Endothelial cell of umbilical vein (primary cell): ENCODE data around the gene EVC2. TPM values are rescaled to one million over a fixed set of nuclear protein-coding genes. Genes with fewer than 3 reads are reported as not detected.

Experiments used
- BruUV-seq: library from RNA; stranded (reverse); fragments of 400-500 nt; replicated peaks from 2 replicates; lab custom pipeline; 2021; lab: Mats Ljungman, UMichigan
- CTCF ChIA-PET: fragments of 300-600, 350-600 bp; sonication (Branson Sonifier 250); formaldehyde crosslinking; loops from one replicate; lab custom pipeline; 2021; ENCODE audit warnings: antibody characterized with exemption, inconsistent platforms; lab: Charles Lee
- POLR2A ChIA-PET: fragments of 300-600, 350-600 bp; sonication (Branson Sonifier 250); formaldehyde crosslinking; loops from one replicate; lab custom pipeline; 2021; ENCODE audit warnings: antibody characterized with exemption, inconsistent platforms; lab: Charles Lee
- DNase-seq: peaks from one replicate; pipeline ENCODE4 v3.0.0-alpha.2; 2011; ENCODE audit warnings: low read depth, low spot score
- FAIRE-seq: peaks from 2 replicates; lab custom pipeline; 2011; peaks lifted over from hg19 to GRCh38; lab: Jason Lieb, UNC
- H2AFZ ChIP-seq: 2 replicates; pipeline ENCODE4 v1.6.0; 2012; ENCODE audit warnings: low read depth, low read length, control low read depth, inconsistent platforms
- H3K27ac ChIP-seq: 2 replicates; pipeline ENCODE4 v1.5.1; 2011; ENCODE audit warnings: low read depth, mild to moderate bottlenecking, control low read depth, low read length, moderate library complexity; ENCODE audit not compliant: insufficient read depth
- H3K27me3 ChIP-seq, 2 experiments: 2 replicates each; pipeline versions ENCODE4 v1.6.0 to v1.6.1; 2011; ENCODE audit warnings: low read length in 2 of 2, mixed read lengths in 1 of 2; ENCODE audit not compliant: control insufficient read depth in 2 of 2, insufficient read depth in 2 of 2
- H3K36me3 ChIP-seq, 2 experiments: 2 replicates in 1 of 2; 3 replicates in 1 of 2; pipeline ENCODE4 v1.5.1; 2011; ENCODE audit warnings: low read length in 2 of 2, mild to moderate bottlenecking in 1 of 2, moderate library complexity in 1 of 2; ENCODE audit not compliant: control insufficient read depth in 2 of 2, insufficient read depth in 2 of 2; ENCODE audit errors: extremely low read depth in 1 of 2
- H3K4me1 ChIP-seq: 3 replicates; pipeline ENCODE4 v1.5.1; 2011; ENCODE audit warnings: mild to moderate bottlenecking, low read length; ENCODE audit not compliant: control insufficient read depth, insufficient read depth; ENCODE audit errors: extremely low read depth
- H3K4me2 ChIP-seq: 2 replicates; pipeline ENCODE4 v1.6.1; 2011; ENCODE audit warnings: low read length, control low read depth, mixed read lengths; ENCODE audit not compliant: insufficient read depth
- H3K4me3 ChIP-seq, 3 experiments: fragments of 200-600 bp in 1 of 3; sonication (generic), shearing (Covaris generic) in 1 of 3; replicated peaks in 1 of 3; 2 replicates each; pipeline ENCODE4 v1.5.1; 2011 to 2016; ENCODE audit warnings: control low read depth in 3 of 3, low read length in 3 of 3, mild to moderate bottlenecking in 2 of 3, inconsistent platforms in 1 of 3, low read depth in 1 of 3, moderate library complexity in 1 of 3; ENCODE audit not compliant: insufficient read depth in 1 of 3
- H3K79me2 ChIP-seq: 2 replicates; pipeline ENCODE4 v1.6.0; 2012; ENCODE audit warnings: low read length, inconsistent platforms; ENCODE audit not compliant: control insufficient read depth, insufficient read depth
- H3K9ac ChIP-seq: replicated peaks from 2 replicates; pipeline ENCODE3; 2011; ENCODE audit warnings: low read length, control low read depth; ENCODE audit not compliant: insufficient read depth; ENCODE audit errors: extremely low read depth
- H3K9me1 ChIP-seq: replicated peaks from 3 replicates; pipeline ENCODE4 v1.6.0; 2011; ENCODE audit warnings: mild to moderate bottlenecking, low read length; ENCODE audit not compliant: control insufficient read depth, insufficient read depth; ENCODE audit errors: extremely low read depth
- H3K9me3 ChIP-seq: replicated peaks from 2 replicates; pipeline ENCODE4 v1.5.1; 2012; ENCODE audit warnings: low read length, inconsistent platforms; ENCODE audit not compliant: control insufficient read depth, insufficient read depth
- H4K20me1 ChIP-seq: replicated peaks from 2 replicates; pipeline ENCODE3; 2011; ENCODE audit warnings: mild to moderate bottlenecking, low read length; ENCODE audit not compliant: control insufficient read depth, insufficient read depth; ENCODE audit errors: extremely low read depth
- CTCF ChIP-seq, 2 donors: IDR thresholded peaks; 1 replicate in 1 of 2; 2 replicates in 1 of 2; pipeline ENCODE4 v1.5.1; 2011; ENCODE audit warnings: low read length in 2 of 2, mild to moderate bottlenecking in 2 of 2, moderate library complexity in 2 of 2, control low read depth in 1 of 2, inconsistent platforms in 1 of 2, low read depth in 1 of 2; ENCODE audit not compliant: insufficient read depth in 1 of 2; ENCODE audit errors: extremely low read depth in 1 of 2
- EZH2 ChIP-seq: IDR thresholded peaks from 2 replicates; pipeline ENCODE4 v1.6.1; 2012; ENCODE audit warnings: borderline replicate concordance, low read depth, mild to moderate bottlenecking, moderate library complexity, low read length, inconsistent platforms; ENCODE audit not compliant: severe bottlenecking
- FOS ChIP-seq: IDR thresholded peaks from 2 replicates; pipeline ENCODE4 v1.6.1; 2011; ENCODE audit warnings: mild to moderate bottlenecking, low read length, moderate library complexity, borderline replicate concordance; ENCODE audit not compliant: insufficient read depth
- GATA2 ChIP-seq: IDR thresholded peaks from 2 replicates; pipeline ENCODE4 v1.7.0; 2011; ENCODE audit warnings: low read depth, mild to moderate bottlenecking, moderate library complexity, mixed read lengths, low read length; ENCODE audit not compliant: insufficient read length, insufficient read depth
- JUN ChIP-seq: IDR thresholded peaks from 2 replicates; pipeline ENCODE4 v1.6.1; 2011; ENCODE audit warnings: borderline replicate concordance, low read depth; ENCODE audit not compliant: insufficient read length, insufficient read depth
- POLR2A ChIP-seq: IDR thresholded peaks from 2 replicates; pipeline ENCODE4 v1.6.1; 2012; ENCODE audit warnings: low read depth, mild to moderate bottlenecking, control low read depth, low read length
- dilution Hi-C: fragments of 300-500 bp; cut with MboI; formaldehyde crosslinking; loops from one replicate; pipeline ENCODE4 v1.15.0; 2019; ENCODE audit warnings: low sequenced_read_pairs; ENCODE audit not compliant: extremely low pct_ligation_motif_present
- intact Hi-C: fragments of 100-400 bp; cut with micrococcal nuclease; formaldehyde crosslinking; loops from one replicate; pipeline ENCODE4 v1.10.0; 2022
- polyA plus RNA-seq, 4 experiments: library from polyadenylated mRNA; depleted of rRNA in 3 of 4; stranded (reverse) in 3 of 4; unstranded in 1 of 4; fragments of >200 nt; gene quantifications; 2 replicates each; pipeline versions ENCODE4 v1.2.1 to v1.2.3, GENCODE V29; 2011 to 2012; ENCODE audit warnings: missing spikeins in 1 of 4
- total RNA-seq: library from RNA; stranded (reverse); gene quantifications from 2 replicates; pipeline ENCODE4 v1.2.3, GENCODE V29; 2021

EVC2 gene
- total and polyA plus RNA-seq, 2 donors (not counting 3 experiments of a cell fraction or from before 2014, with no cell fraction given), result 1.7 to 8.8 TPM

DNA sequence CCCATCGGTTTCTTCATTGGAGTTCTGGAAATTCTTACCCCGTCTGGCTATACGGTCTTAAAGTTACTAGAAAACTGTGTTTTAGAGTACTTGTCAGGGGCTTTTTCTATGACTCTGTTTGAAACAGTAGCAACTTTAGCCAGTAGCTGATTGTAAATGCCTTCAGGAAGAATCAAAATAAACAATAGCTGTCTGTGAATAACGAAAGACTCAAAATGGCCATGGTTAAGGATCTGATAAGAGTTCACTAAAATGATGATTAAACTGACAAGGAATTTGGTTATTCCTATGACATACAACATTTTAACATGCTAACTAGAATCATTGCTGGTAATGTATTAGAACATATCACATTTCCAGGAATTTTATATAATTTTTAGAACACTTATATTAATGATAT lies 191.0 kb downstream of the EVC2 start:
- Histone ChIP-seq H3K9me3 (no peaks in the 10 kb centered on the region), H3K9me1 (no peaks in the 10 kb centered on the region), H3K36me3 (no peaks in the 10 kb centered on the region), H4K20me1 (no peaks in the 10 kb centered on the region), H2AFZ (no peak overlapping the region), H3K4me2 (no peak overlapping the region), H3K4me3 (no peak overlapping the region), H3K4me1 (no peaks in the 10 kb centered on the region), H3K9ac (no peak overlapping the region), H3K27me3 (no peaks in the 10 kb centered on the region), H3K27ac (no peak overlapping the region), H3K79me2 (no peaks in the 10 kb centered on the region)
- no peak for TF ChIP-seq FOS
- CTCF ChIA-PET, result interaction anchor here (1.5 kb wide), 1 partner anchor 21 kb away, joined by 5 read pairs; no protein-coding TSS in a partner anchor
- POLR2A ChIA-PET, result no interaction called here
- no TSS peak for BruUV-seq
- intact Hi-C loops (no loop called here), dilution Hi-C loops (no loop called here)
- DNase-seq, result no peak
- FAIRE-seq, result no peak

DNA sequence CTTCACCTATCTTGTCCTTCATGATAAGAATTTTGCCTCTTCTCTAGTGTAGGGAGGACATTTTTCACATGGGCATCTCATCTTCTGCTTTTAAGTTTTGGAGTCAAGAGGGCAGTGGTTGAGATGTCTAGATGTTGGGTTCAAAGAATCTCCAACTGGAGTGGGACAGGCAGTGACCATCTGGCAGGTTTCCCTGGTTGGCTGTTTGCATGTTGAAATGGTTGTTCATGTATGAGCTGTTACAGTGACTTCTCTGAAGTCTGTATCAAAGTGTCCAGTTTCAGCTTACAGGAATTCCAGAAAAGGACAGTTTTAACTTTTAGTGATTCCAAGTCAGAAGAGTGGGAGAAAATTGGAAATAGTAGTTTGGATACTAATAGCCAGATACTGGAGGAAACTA lies 192.7 kb downstream of the EVC2 start:
- dilution Hi-C loops (no loop called here), intact Hi-C loops (no loop called here)
- Histone ChIP-seq H4K20me1 (no peaks in the 10 kb centered on the region), H3K9ac (no peak overlapping the region), H3K4me3 (no peak overlapping the region), H3K4me2 (no peak overlapping the region), H3K9me1 (no peaks in the 10 kb centered on the region), H2AFZ (no peak overlapping the region), H3K9me3 (no peaks in the 10 kb centered on the region), H3K27ac (no peak overlapping the region), H3K27me3 (no peaks in the 10 kb centered on the region), H3K79me2 (no peaks in the 10 kb centered on the region), H3K36me3 (no peaks in the 10 kb centered on the region), H3K4me1 (no peaks in the 10 kb centered on the region)
- POLR2A ChIA-PET, result no interaction called here
- FAIRE-seq (no peak), DNase-seq (no peak)
- BruUV-seq, result no TSS peak
- no peak for TF ChIP-seq CTCF (IDR thresholded peaks at IDR 0.05; ENCODE audit: extremely low read depth in 1 of 2, insufficient read depth in 1 of 2, low read depth in 1 of 2, low read length in 2 of 2)
- TF ChIP-seq EZH2, result no peak
- no peak for TF ChIP-seq GATA2
- no peak for TF ChIP-seq POLR2A
- TF ChIP-seq JUN, result no peak
- CTCF ChIA-PET, result no interaction called here

Other genes starting within 250 kb of the EVC2 start
- gene EVC, start 2.6 kb upstream of the EVC2 start, total RNA-seq, result 21.3 and 31.6 TPM in 2 replicates
- gene EVC, start 2.6 kb upstream of the EVC2 start, polyA plus RNA-seq, result 5.6 and 6.3 TPM in 2 replicates
- not detected in 2 replicates for gene CRMP1, start 184.5 kb upstream of the EVC2 start, total RNA-seq
- gene CRMP1, start 184.5 kb upstream of the EVC2 start, polyA plus RNA-seq, result 0.06 TPM in 2 replicates